NCI-H446 treated with DMSO at 0.1 percent for 48 hours (cell line): ENCODE data around the gene RNF182.
"Not testable (repeated sequence)": the region's sequence is repeated elsewhere in the genome, so short reads cannot be mapped to it uniquely, and the experiment has no call there.

Source experiments
- DNase-seq: peaks from one replicate; lab custom pipeline; 2025; lab: John Stamatoyannopoulos, UW

RNF182 gene, protein sequence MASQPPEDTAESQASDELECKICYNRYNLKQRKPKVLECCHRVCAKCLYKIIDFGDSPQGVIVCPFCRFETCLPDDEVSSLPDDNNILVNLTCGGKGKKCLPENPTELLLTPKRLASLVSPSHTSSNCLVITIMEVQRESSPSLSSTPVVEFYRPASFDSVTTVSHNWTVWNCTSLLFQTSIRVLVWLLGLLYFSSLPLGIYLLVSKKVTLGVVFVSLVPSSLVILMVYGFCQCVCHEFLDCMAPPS

DNA sequence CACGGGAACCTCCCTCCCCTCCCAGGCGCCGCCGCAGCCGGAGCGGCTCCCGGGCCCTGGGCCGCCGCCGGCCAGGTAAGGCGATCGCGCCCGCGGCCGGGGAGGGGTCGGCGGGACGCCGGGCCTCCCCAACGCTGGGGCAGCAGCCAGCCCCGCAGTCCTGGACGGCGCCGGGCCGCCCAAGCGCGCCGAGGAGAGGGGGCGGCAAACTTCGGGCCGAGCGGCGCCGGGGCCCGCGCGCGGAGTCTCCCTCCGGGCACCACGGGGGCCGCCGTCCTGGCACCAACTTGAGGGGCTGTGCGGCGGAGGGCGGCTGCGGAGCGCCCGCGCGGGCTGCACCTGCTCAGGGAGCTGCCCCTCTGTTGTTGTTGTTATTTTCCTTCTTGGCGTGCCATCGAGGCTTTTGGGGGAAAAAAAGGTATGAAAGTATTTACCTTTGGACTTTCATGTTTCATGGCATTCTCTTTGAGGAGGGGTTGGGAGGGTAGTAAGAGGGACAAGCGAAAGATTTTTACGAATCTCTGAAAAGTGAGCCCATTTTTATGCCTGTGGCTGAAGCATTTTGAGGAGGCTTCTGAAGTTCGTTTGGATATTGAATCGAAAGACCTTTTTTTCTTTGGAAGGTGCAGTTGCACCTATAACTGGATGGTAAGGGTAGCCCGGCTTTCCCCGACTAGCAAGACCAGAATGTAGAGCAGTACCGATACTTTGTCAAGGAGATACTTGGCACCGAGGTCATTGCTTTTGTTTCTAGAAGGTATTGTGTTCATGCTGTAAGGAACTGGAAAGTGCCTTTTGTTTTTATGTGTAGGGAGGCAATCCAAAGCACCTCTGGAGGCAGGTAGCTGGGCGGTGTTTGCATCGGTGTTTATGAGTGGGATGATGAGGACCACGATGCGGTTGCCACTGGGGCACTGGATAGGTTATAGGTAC is at the start of gene RNF182:
Gene RNF182, plus strand, starts transcription at position 4 of the 933 bp plus-strand sequence. CDS start 52,168 bp downstream, outside the sequence.
- DNase-seq: no peak

- no peak for DNase-seq
Observed at GRCh38 chr6:13877051-13877450, 47.7 kb upstream of the RNF182 start.

GRCh38 chr6:13880061-13880663 is 44.6 kb upstream of the RNF182 start:
- DNase-seq: not testable (repeated sequence)

- no peak for DNase-seq
Observed at GRCh38 chr6:13881621-13882165, 43.1 kb upstream of the RNF182 start.

- DNase-seq: no peak
Observed at GRCh38 chr6:13883966-13884365, 40.8 kb upstream of the RNF182 start.

GRCh38 chr6:13884397-13884796 is 40.4 kb upstream of the RNF182 start:
- no peak for DNase-seq

DNA sequence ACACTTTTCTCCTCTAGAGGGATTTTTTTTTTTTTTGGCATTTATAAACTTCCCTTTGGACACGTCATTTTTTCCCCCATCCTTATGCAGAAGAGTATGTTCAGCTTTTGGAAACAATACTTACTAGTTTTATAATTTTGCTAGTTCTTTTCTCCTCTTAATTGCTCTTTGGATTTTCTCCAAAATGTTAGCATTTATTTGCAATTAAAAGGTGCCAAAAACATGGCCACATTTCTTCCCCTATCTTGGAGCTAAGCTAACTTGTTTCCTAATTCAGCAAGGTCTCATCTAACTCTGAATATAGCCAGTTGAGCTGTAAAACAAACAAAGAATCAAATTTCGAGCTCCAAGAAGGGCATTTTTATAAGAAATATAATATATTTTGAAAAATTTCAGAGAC is 39.2 kb upstream of the RNF182 start:
- peak; percentile 47 for DNase-seq

DNA sequence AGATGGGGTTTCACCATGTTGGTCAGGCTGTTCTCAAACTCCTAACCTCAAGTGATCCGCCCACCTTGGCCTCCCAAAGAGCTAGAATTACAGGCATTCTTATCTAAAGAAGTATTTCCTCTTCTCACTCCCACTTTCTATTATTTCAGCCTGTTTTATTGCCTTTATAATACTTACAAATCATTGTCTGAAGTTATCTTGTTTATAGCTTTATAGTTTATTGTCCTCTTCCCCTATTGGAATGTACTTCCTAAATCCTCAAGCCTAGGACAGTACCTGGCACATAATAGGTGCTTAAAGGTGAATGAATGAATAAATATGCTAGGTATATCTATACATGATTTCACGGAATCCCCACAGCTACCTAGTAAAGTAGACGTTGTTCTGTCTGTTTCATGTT is 37.8 kb upstream of the RNF182 start:
- no peak for DNase-seq

GRCh38 chr6:13892017-13892645 is 32.6 kb upstream of the RNF182 start:
- DNase-seq: no peak

GRCh38 chr6:13902922-13903321 is 21.8 kb upstream of the RNF182 start:
- no peak for DNase-seq

- DNase-seq: no peak
Observed at GRCh38 chr6:13903364-13903763, 21.4 kb upstream of the RNF182 start.

GRCh38 chr6:13907001-13907350 is 17.8 kb upstream of the RNF182 start:
- DNase-seq: no peak

GRCh38 chr6:13907614-13908215 is 17.0 kb upstream of the RNF182 start:
- DNase-seq: no peak

- DNase-seq: peak; percentile 78
Observed at GRCh38 chr6:13908955-13909381, 15.8 kb upstream of the RNF182 start.

GRCh38 chr6:13910443-13910842 is 14.3 kb upstream of the RNF182 start:
- no peak for DNase-seq

- no peak for DNase-seq
Observed at GRCh38 chr6:13911337-13911736, 13.4 kb upstream of the RNF182 start.

DNA sequence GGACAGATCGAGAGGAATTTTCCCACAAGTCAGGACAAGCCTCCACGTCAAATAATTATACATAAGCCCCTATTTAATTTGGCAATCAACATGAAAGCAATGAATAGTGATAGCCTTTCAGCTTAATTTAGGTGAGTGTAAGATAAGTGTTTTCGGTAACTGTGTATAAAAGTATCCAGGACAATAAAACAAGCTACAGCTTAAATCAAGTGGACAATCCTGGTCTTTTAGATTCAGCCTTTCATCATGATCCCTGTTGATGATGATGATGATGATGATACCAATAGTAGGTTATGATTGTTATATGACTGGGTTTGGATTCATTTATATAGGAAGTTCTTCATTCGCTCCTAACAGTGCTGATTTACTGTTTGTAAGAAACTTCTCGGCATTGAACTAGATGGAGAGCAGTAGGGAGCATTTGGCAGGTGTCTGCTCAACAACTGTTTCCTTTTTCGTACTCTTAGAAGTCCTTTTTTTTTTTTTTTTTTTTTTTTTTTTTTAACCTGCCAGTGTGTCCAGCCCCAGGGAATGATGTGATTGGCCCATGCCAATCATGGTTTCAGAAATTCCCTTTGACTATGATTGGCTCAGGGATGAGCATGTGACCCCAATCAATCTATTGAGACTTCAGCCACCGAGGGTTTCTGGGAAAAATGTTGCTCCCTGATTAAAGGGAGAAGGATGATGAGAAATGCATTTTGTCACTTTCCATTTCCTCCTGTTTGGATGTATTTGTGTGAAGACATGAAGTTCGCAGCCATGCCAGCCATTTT is 11.3 kb upstream of the RNF182 start:
- DNase-seq: peak; percentile 78

- peak; percentile 84 for DNase-seq
Observed at GRCh38 chr6:13914351-13914750, 10.4 kb upstream of the RNF182 start.

GRCh38 chr6:13915561-13916229 is 9.1 kb upstream of the RNF182 start:
- no peak for DNase-seq

GRCh38 chr6:13916230-13916944 is 8.4 kb upstream of the RNF182 start:
- DNase-seq: peak; percentile 36
